Endothelial cell (in vitro differentiated cells): ENCODE data around the gene SPAG9. TPM values are rescaled to one million over a fixed set of nuclear protein-coding genes. Genes with fewer than 3 reads are reported as not detected.

Experiments
- DNase-seq: peaks from one replicate; pipeline ENCODE4 v3.0.0; 2021; ENCODE audit warnings: low spot score
- H3K27ac Mint-ChIP-seq: one replicate; pipeline ENCODE4 v1.8.0; 2021; ENCODE audit warnings: mixed read lengths, inconsistent platforms; ENCODE audit not compliant: unreplicated experiment
- H3K27me3 Mint-ChIP-seq: one replicate; pipeline ENCODE4 v1.8.0; 2021; ENCODE audit warnings: mild to moderate bottlenecking, moderate library complexity, mixed read lengths, inconsistent platforms; ENCODE audit not compliant: unreplicated experiment
- H3K36me3 Mint-ChIP-seq: one replicate; pipeline ENCODE4 v1.8.0; 2021; ENCODE audit warnings: mild to moderate bottlenecking, low read depth, mixed read lengths, inconsistent platforms; ENCODE audit not compliant: unreplicated experiment
- H3K4me1 Mint-ChIP-seq: one replicate; pipeline ENCODE4 v1.8.0; 2021; ENCODE audit warnings: mild to moderate bottlenecking, mixed read lengths, inconsistent platforms; ENCODE audit not compliant: unreplicated experiment
- H3K4me3 Mint-ChIP-seq: one replicate; pipeline ENCODE4 v1.8.0; 2021; ENCODE audit warnings: mild to moderate bottlenecking, mixed read lengths, inconsistent platforms; ENCODE audit not compliant: unreplicated experiment
- H3K9me3 Mint-ChIP-seq: one replicate; pipeline ENCODE4 v1.8.0; 2021; ENCODE audit warnings: mixed read lengths, inconsistent platforms; ENCODE audit not compliant: unreplicated experiment
- CTCF ChIP-seq: fragments of 200-600 bp; sonication (generic); IDR thresholded peaks from one replicate; pipeline ENCODE4 v1.5.0; 2021; ENCODE audit warnings: antibody characterized with exemption; ENCODE audit not compliant: unreplicated experiment
- total RNA-seq: library from RNA; stranded (reverse); fragmentation: NEBNext Ultra II Directional; extraction: Animal tissue kit (Norgen Biotek cat#: 25700); gene quantifications from one replicate; pipeline ENCODE4 v1.2.1, GENCODE V29; 2021; ENCODE audit not compliant: unreplicated experiment

Gene SPAG9
- total RNA-seq, 1 donor from 2014 or later, result 107 TPM

- Mint-ChIP-seq H3K36me3 (no peaks in the 10 kb centered on the region), H3K27me3 (peaks cover 1% of the 10 kb centered on the region), H3K9me3 (no peaks in the 10 kb centered on the region), H3K4me3 (no peak overlapping the region), H3K27ac (peak overlapping the region; percentile 1), H3K4me1 (peaks cover 8% of the 10 kb centered on the region)
- DNase-seq, result no peak
- no peak for TF ChIP-seq CTCF
Observed at GRCh38 chr17:51064061-51064735, 56.5 kb downstream of the SPAG9 start.

- H3K9me3 Mint-ChIP-seq, result no peaks in the 10 kb centered on the region
Observed at GRCh38 chr17:51060396-51060795, 60.3 kb downstream of the SPAG9 start.

GRCh38 chr17:51059781-51060180 lies 60.9 kb downstream of the SPAG9 start:
- no peaks in the 10 kb centered on the region for H3K4me1 Mint-ChIP-seq
- no peak overlapping the region for H3K27ac Mint-ChIP-seq

More at GRCh38 chr17:51060396-51060795, 60.3 kb downstream of the SPAG9 start:
- H3K36me3 Mint-ChIP-seq, result no peaks in the 10 kb centered on the region
- DNase-seq, result no peak
- no peak for TF ChIP-seq CTCF
- no peak overlapping the region for H3K4me3 Mint-ChIP-seq
- no peaks in the 10 kb centered on the region for H3K27me3 Mint-ChIP-seq
- H3K4me1 Mint-ChIP-seq, result no peaks in the 10 kb centered on the region
- no peak overlapping the region for H3K27ac Mint-ChIP-seq

GRCh38 chr17:51057534-51057933 lies 63.1 kb downstream of the SPAG9 start:
- Mint-ChIP-seq H3K9me3 (no peaks in the 10 kb centered on the region), H3K27me3 (no peaks in the 10 kb centered on the region), H3K4me1 (no peaks in the 10 kb centered on the region), H3K27ac (no peak overlapping the region), H3K4me3 (no peak overlapping the region), H3K36me3 (no peaks in the 10 kb centered on the region)
- DNase-seq, result no peak
- no peak for TF ChIP-seq CTCF

More at GRCh38 chr17:51059781-51060180, 60.9 kb downstream of the SPAG9 start:
- no peak overlapping the region for H3K4me3 Mint-ChIP-seq
- H3K27me3 Mint-ChIP-seq, result no peaks in the 10 kb centered on the region
- TF ChIP-seq CTCF, result no peak
- H3K9me3 Mint-ChIP-seq, result no peaks in the 10 kb centered on the region
- H3K36me3 Mint-ChIP-seq, result no peaks in the 10 kb centered on the region
- no peak for DNase-seq

GRCh38 chr17:51056813-51057510 lies 63.7 kb downstream of the SPAG9 start:
- Mint-ChIP-seq H3K27ac (peak overlapping the region; percentile 44), H3K27me3 (no peaks in the 10 kb centered on the region), H3K4me3 (no peak overlapping the region), H3K4me1 (no peaks in the 10 kb centered on the region), H3K36me3 (no peaks in the 10 kb centered on the region), H3K9me3 (no peaks in the 10 kb centered on the region)
- TF ChIP-seq CTCF, result peak; percentile 57
- peak; percentile 36 for DNase-seq
